ENCODE measurements around the gene KCTD21.

KCTD21 gene

DNA sequence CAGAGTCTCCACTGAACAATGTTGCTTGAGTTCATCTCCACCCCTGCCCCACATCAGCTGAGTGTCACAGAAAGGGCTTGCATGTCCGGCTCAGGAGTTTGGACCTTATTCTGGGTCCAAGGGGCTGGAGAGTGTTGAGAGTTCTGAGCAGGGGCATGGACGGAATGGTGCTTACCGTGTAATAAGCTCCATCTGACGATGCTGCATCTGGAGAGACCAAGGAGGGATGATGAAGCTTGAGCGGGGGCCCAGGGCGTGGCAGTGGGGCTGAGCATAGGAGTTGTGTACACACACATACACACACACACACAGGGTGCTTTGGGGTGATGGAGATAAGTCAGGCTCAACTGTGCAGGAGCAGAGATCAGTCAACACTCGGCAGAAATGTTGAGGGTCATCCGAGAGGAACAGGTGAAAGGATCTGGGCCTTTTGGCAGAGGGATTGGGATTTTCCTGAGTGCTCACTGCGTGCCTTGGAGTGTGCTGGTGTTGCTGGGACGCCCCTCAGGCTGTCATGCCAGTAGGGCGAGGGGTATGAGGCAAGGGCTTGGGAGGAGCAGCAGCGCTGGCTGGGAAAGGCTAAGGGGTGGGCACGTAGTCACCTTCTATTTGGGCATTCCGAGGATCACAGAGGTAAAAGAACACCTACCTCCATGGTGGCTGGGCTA is 2.6 kb upstream of the KCTD21 start:
- TF ChIP-seq, protein P1, sequence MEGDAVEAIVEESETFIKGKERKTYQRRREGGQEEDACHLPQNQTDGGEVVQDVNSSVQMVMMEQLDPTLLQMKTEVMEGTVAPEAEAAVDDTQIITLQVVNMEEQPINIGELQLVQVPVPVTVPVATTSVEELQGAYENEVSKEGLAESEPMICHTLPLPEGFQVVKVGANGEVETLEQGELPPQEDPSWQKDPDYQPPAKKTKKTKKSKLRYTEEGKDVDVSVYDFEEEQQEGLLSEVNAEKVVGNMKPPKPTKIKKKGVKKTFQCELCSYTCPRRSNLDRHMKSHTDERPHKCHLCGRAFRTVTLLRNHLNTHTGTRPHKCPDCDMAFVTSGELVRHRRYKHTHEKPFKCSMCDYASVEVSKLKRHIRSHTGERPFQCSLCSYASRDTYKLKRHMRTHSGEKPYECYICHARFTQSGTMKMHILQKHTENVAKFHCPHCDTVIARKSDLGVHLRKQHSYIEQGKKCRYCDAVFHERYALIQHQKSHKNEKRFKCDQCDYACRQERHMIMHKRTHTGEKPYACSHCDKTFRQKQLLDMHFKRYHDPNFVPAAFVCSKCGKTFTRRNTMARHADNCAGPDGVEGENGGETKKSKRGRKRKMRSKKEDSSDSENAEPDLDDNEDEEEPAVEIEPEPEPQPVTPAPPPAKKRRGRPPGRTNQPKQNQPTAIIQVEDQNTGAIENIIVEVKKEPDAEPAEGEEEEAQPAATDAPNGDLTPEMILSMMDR (IDR thresholded peaks at IDR 0.05; ENCODE audit: low read depth, low read length, missing control alignments) = no peak
- Histone ChIP-seq H3K27ac (no peak overlapping the region), H3K36me3 (replicated peaks) (peaks cover 9% of the 10 kb centered on the region), H3K4me3 (ENCODE audit: low read depth, low read length) (no peak overlapping the region), H3K27me3 (replicated peaks) (no peaks in the 10 kb centered on the region)
- in situ Hi-C loops (cut with HindIII; ENCODE audit: low pct_ligation_motif_present, low sequenced_read_pairs) = no loop called here
- no peak for DNase-seq

DNA sequence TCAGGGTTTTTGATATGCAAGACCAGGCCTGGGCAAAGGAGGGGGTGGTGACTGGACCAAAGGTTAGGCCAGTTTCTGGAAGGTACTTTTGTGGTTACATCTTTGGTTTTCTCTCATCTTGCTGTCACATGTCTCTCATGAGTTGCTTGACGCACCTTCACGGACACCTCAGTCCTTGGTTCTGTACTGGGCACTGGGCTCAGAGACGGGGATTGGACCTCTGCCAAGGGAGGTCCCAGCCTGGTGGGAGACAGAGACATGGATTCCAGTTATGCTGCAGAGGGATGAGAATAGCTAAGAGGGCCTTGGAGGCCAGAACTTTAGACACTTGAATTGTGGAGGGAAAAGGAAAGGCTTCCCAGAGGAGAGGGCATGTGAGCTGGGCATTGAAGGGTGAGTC is 1.9 kb upstream of the KCTD21 start:
- TF ChIP-seq, protein P1 (IDR thresholded peaks at IDR 0.05; ENCODE audit: low read depth, low read length, missing control alignments) = no peak
- Histone ChIP-seq H3K4me3 (ENCODE audit: low read depth, low read length) (no peak overlapping the region), H3K27ac (no peak overlapping the region), H3K27me3 (replicated peaks) (no peaks in the 10 kb centered on the region), H3K36me3 (replicated peaks) (peaks cover 11% of the 10 kb centered on the region)
- DNase-seq = no peak
- in situ Hi-C loops (cut with HindIII; ENCODE audit: low pct_ligation_motif_present, low sequenced_read_pairs) = no loop called here

DNA sequence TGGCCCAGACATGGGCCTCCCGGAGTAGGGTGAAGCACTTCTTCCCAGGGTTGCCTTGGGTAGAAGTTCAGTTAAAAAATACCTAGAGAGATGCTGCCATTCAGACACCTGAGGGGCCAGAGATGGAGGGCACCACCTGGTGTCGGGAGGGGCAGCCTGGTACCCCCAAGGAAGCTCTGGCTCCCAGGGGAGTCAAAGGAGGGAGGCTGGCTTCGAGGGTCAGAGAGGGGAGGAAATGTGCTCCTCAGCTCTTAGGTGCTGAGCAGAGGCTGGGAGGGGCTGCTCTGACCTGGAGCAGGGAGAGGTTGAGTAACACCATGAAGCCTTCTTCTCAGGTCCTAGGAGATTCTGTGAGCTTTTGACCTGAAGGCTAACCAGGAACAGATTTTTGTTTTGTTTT is 1.4 kb upstream of the KCTD21 start:
- in situ Hi-C loops (cut with HindIII; ENCODE audit: low pct_ligation_motif_present, low sequenced_read_pairs) = no loop called here
- Histone ChIP-seq H3K27ac (no peak overlapping the region), H3K36me3 (replicated peaks) (peaks cover 10% of the 10 kb centered on the region)

DNA sequence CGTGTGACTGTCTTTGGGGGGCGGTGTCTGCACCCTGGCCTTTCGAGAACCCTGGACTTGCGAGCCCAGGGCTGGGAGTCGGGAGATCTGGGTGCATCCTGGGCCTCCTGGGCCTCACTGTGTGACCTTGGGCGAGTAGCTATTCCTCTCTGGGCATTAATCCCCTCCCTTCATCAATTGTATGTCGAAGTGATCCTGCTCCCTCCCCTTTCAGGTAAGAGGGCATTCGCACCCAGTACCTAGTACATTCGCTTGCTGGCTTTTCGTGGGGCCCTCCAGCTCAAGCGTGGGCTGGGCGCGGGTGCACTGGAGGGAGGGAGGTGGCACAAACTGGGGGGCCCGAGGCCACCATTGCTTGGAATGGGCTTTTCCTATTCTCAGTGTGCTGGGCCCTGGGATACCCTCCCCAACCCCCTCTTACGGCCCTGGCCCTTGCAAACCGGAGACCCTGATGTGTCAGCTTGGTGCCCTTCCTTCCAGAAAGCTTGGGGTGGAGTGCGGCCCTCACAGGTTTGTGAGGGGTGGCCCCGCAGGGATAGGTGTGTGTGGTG is 823 bp upstream of the KCTD21 start:
- peak overlapping the region; percentile 87 for H3K4me3 ChIP-seq (ENCODE audit: low read depth, low read length)
- no peak for DNase-seq
- H3K27me3 ChIP-seq (replicated peaks) = no peaks in the 10 kb centered on the region
- TF ChIP-seq, protein P1 (IDR thresholded peaks at IDR 0.05; ENCODE audit: low read depth, low read length, missing control alignments) = no peak
- in situ Hi-C loops (cut with HindIII; ENCODE audit: low pct_ligation_motif_present, low sequenced_read_pairs) = no loop called here
- peak overlapping the region; percentile 1 for H3K27ac ChIP-seq
- peaks cover 9% of the 10 kb centered on the region for H3K36me3 ChIP-seq (replicated peaks)

More for the DNA sequence above, 1.4 kb upstream of the KCTD21 start:
- TF ChIP-seq, protein P1 (IDR thresholded peaks at IDR 0.05; ENCODE audit: low read depth, low read length, missing control alignments) = no peak
- no peaks in the 10 kb centered on the region for H3K27me3 ChIP-seq (replicated peaks)
- no peak for DNase-seq
- peak overlapping the region; percentile 87 for H3K4me3 ChIP-seq (ENCODE audit: low read depth, low read length)

DNA sequence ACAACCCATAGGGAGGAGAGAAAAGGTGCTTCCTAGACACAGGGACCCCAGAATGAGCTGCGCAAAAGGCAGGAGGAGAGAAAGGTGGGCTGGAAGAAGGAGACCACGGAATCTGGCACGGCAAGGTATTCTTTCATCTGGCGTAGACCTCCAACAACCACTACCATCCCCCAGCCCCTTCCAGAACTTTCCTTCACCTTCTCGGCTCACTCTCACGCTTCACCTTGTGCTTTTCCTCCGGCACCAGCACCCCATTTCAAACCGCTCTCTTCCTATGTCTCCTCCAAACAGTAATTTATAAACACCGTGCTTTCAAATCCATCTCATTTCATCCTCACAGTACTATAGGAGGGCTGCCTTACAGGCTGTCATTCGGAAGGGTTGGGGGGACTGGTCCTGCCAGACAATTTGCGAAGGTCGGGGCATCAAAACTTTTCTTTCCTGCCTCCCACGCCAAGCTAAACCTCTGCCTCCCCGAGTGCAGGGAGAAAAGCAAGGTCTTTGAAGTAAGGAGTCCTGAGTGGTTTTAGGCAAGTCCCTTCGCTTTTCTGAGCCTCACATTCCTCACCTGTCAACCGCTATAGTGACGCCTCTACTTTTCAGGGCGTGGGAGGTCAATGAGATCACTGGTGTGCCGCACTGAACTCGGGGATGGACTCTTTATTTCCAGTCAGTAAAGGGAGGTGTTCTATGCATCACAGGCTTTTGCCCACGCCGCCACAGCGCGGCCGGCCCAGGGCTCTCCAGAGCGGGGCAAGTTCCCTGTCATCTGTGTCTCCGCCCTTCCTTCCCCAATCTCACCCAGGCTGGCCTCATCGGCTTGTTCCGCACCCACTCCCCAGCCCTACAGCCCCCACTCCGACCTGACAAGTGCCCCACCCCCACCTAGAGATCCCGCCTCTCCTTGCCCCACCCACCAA is 800 bp downstream of the KCTD21 start:
- TF ChIP-seq, protein P1 (IDR thresholded peaks at IDR 0.05; ENCODE audit: low read depth, low read length, missing control alignments) = no peak
- in situ Hi-C loops (cut with HindIII; ENCODE audit: low pct_ligation_motif_present, low sequenced_read_pairs) = no loop called here
- Histone ChIP-seq H3K36me3 (replicated peaks) (peaks cover 8% of the 10 kb centered on the region), H3K4me3 (ENCODE audit: low read depth, low read length) (peak overlapping the region; percentile 87), H3K27ac (peak overlapping the region; percentile 82), H3K27me3 (replicated peaks) (no peaks in the 10 kb centered on the region)
- no peak for DNase-seq
